GM12864 (cell line): Measurements from ENCODE around the gene AGPAT4.

ENCODE experiments used
- DNase-seq: peaks from one replicate; pipeline ENCODE4 v3.0.0-alpha.2; 2011; ENCODE audit warnings: low read depth
- H3K4me3 ChIP-seq: 2 replicates; pipeline ENCODE4 v1.5.1; 2011; ENCODE audit warnings: mild to moderate bottlenecking, low read depth, low read length, control low read depth
- CTCF ChIP-seq: IDR thresholded peaks from 2 replicates; pipeline ENCODE4 v1.5.1; 2011; ENCODE audit warnings: low read depth, mild to moderate bottlenecking, moderate library complexity, low read length, control low read depth, inconsistent platforms; ENCODE audit errors: missing control alignments

AGPAT4 gene

GRCh38 chr6:161255518-161255917 is 18.3 kb downstream of the AGPAT4 start:
- no peak for DNase-seq
- no peak overlapping the region for H3K4me3 ChIP-seq
- no peak for TF ChIP-seq CTCF

- no peak for DNase-seq
- TF ChIP-seq CTCF, result no peak
- no peak overlapping the region for H3K4me3 ChIP-seq
These were observed 19.2 kb downstream of the AGPAT4 start for GRCh38 chr6:161254464-161255253.

GRCh38 chr6:161254126-161254463 is 19.8 kb downstream of the AGPAT4 start:
- no peak for DNase-seq
- no peak overlapping the region for H3K4me3 ChIP-seq
- no peak for TF ChIP-seq CTCF

GRCh38 chr6:161251345-161251744 is 22.5 kb downstream of the AGPAT4 start:
- DNase-seq, result no peak
- TF ChIP-seq CTCF, result no peak
- H3K4me3 ChIP-seq, result no peak overlapping the region

- DNase-seq, result no peak
- H3K4me3 ChIP-seq, result no peak overlapping the region
- no peak for TF ChIP-seq CTCF
These were observed 24.5 kb downstream of the AGPAT4 start for GRCh38 chr6:161249327-161249726.

- DNase-seq, result no peak
These were observed 27.1 kb downstream of the AGPAT4 start for GRCh38 chr6:161246725-161247124.

More at GRCh38 chr6:161246725-161247124, 27.1 kb downstream of the AGPAT4 start:
- no peak overlapping the region for H3K4me3 ChIP-seq
- TF ChIP-seq CTCF, result no peak
